ENCODE data around the gene PATJ.
"Not testable (repeated sequence)": the region's sequence is repeated elsewhere in the genome, so short reads cannot be mapped to it uniquely, and the experiment has no call there.

The PATJ gene

DNA sequence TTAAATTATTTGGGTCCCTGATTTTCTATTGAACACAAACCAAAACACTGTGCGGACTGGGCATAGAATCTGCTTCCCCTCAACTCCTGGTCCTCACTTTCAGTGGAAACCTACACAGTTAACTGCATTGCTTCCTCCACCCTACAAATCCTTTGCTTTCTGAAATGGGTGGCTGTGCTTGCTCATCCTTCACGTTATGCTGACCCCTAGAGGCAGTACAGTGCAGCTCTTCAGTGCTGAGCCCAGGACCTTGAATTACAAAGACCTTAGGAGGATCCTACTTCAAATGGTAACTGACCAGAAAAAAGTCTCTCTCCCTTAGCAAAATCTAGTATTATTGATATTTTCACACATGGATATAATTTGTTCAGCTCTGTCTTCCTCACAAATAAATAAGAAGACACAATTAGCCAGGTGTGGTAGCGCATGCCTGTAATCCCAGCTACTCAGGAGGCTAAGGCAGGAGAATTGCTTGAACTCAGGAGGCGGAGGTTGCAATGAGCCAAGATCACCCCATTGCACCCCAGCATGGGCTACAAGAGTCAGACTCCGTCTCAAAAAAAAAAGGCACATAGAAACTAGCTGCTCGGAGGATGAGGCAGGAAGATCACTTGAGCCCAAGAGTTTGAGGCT lies 388.9 kb downstream of the PATJ start:
- Histone ChIP-seq H3K4me3 (ENCODE audit: low read length) (no peak overlapping the region), H3K9me3 (ENCODE audit: insufficient read depth, low read depth, low read length) (no peaks in the 10 kb centered on the region), H3K9ac (ENCODE audit: low read depth, low read length) (no peak overlapping the region), H3K4me1 (ENCODE audit: insufficient read depth, low read length) (no peaks in the 10 kb centered on the region), H3K36me3 (ENCODE audit: insufficient read depth, low read length) (peaks cover 6% of the 10 kb centered on the region), H3K27ac (ENCODE audit: low read depth, low read length) (no peak overlapping the region), H3K27me3 (ENCODE audit: insufficient read depth, low read length) (no peaks in the 10 kb centered on the region)
- WGBS, result 74% methylated on average over 6 of the region's 6 CpGs

DNA sequence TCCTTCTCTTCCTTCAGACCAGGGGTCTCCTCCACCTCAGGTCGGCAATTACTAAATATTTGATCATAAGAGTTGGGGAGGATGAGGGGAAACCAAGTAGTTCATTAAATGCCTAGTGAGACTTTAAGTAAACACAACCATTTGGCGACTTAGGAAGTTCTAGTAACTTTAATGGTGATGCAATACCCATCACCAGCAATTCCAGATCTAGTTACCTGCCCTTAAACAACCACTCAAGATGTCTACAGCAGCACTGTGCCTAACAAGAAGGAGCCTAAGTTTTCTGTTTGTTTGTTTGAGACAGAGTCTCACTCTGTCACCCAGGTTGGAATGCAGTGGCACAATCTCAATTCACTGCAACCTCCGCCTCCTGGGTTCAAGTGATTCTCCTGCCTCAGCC lies 395.7 kb downstream of the PATJ start:
- H3K9ac ChIP-seq (ENCODE audit: low read depth, low read length), result no peak overlapping the region
- no peak overlapping the region for H3K4me3 ChIP-seq (ENCODE audit: low read length)
- H3K4me1 ChIP-seq (ENCODE audit: insufficient read depth, low read length), result peaks cover 12% of the 10 kb centered on the region
- H3K27ac ChIP-seq (ENCODE audit: low read depth, low read length), result no peak overlapping the region
- H3K27me3 ChIP-seq (ENCODE audit: insufficient read depth, low read length), result no peaks in the 10 kb centered on the region
- WGBS, result 70% methylated on average over 2 of the region's 3 CpGs
- no peaks in the 10 kb centered on the region for H3K9me3 ChIP-seq (ENCODE audit: insufficient read depth, low read depth, low read length)
- no peaks in the 10 kb centered on the region for H3K36me3 ChIP-seq (ENCODE audit: insufficient read depth, low read length)

DNA sequence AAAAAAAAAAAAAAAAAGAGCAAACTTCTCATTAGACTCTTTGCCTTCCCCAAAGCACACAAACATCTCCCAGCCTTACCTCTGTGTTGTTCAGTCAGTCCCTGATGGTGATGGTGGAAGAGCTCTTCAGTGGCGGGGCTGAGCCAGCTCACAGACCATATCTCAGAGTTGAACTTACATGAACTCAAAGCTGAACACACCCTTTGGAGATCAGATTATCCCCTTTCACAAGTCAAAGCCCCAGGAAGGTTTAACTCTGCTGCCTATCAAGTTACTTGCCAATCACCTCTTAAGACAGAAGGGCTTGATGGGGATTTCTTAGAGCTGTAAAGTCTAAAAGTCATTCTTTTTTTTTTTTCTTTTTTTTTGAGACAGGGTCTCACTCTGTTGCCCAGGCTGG lies 397.1 kb downstream of the PATJ start:
- H3K27ac ChIP-seq (ENCODE audit: low read depth, low read length), result no peak overlapping the region
- WGBS, result 100% methylated on average over 1 of the region's 1 CpG

DNA sequence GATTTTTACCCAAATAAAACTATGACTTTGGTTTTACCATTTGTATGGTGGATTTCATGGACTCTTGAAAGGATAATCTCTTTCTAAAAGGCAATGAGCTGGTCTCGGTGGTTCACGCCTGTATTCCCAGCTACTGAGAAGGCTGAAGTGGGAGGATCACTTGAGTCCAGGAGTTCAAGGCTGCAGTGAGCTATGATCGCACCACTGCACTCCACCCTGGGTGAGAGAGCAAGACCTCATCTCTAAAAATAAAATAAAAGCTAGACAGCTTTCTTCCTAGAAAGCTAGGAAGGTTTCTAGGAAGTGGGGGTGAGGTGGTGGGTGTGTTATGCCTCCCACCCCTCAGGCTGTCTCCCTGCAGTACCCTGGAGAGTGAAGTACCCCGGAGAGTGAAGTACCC lies 398.4 kb downstream of the PATJ start:
- Histone ChIP-seq H3K9ac (ENCODE audit: low read depth, low read length) (no peak overlapping the region), H3K4me1 (ENCODE audit: insufficient read depth, low read length) (peaks cover 13% of the 10 kb centered on the region), H3K27ac (ENCODE audit: low read depth, low read length) (no peak overlapping the region), H3K9me3 (ENCODE audit: insufficient read depth, low read depth, low read length) (no peaks in the 10 kb centered on the region), H3K4me3 (ENCODE audit: low read length) (no peak overlapping the region), H3K27me3 (ENCODE audit: insufficient read depth, low read length) (no peaks in the 10 kb centered on the region), H3K36me3 (ENCODE audit: insufficient read depth, low read length) (no peaks in the 10 kb centered on the region)
- WGBS, result 87% methylated on average over 4 of the region's 4 CpGs

More for the DNA sequence above, 397.1 kb downstream of the PATJ start:
- no peaks in the 10 kb centered on the region for H3K9me3 ChIP-seq (ENCODE audit: insufficient read depth, low read depth, low read length)
- H3K4me1 ChIP-seq (ENCODE audit: insufficient read depth, low read length), result peaks cover 13% of the 10 kb centered on the region
- H3K27me3 ChIP-seq (ENCODE audit: insufficient read depth, low read length), result no peaks in the 10 kb centered on the region
- H3K36me3 ChIP-seq (ENCODE audit: insufficient read depth, low read length), result no peaks in the 10 kb centered on the region
- H3K4me3 ChIP-seq (ENCODE audit: low read length), result no peak overlapping the region
- no peak overlapping the region for H3K9ac ChIP-seq (ENCODE audit: low read depth, low read length)

DNA sequence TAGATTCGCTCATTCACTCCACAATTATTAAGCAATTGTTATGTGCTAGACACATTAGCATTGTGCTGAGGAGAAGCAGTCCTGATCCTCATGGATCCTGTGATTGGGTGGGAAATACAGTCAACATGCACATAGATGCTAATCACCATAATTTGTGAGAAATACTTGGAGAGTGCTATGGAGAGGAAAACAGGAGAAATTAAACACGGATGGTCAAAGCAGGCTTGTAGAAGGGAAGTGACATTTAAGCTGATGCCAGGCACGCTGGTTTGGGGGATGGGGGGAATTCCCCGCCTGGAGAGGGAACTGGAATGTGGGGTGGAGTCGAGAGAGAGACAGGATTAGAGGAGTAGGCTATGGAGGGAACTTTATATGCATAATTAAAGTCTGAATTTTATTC lies 400.2 kb downstream of the PATJ start:
- peaks cover 13% of the 10 kb centered on the region for H3K4me1 ChIP-seq (ENCODE audit: insufficient read depth, low read length)
- no peaks in the 10 kb centered on the region for H3K27me3 ChIP-seq (ENCODE audit: insufficient read depth, low read length)
- H3K36me3 ChIP-seq (ENCODE audit: insufficient read depth, low read length), result no peaks in the 10 kb centered on the region
- H3K4me3 ChIP-seq (ENCODE audit: low read length), result no peak overlapping the region; the same call in 1 of the 2 replicates
- 6% methylated on average over 4 of the region's 5 CpGs for WGBS
- no peaks in the 10 kb centered on the region for H3K9me3 ChIP-seq (ENCODE audit: insufficient read depth, low read depth, low read length)
- H3K27ac ChIP-seq (ENCODE audit: low read depth, low read length), result peak overlapping the region; percentile 19; the same call in 1 of the 2 replicates
- no peak overlapping the region for H3K9ac ChIP-seq (ENCODE audit: low read depth, low read length)

DNA sequence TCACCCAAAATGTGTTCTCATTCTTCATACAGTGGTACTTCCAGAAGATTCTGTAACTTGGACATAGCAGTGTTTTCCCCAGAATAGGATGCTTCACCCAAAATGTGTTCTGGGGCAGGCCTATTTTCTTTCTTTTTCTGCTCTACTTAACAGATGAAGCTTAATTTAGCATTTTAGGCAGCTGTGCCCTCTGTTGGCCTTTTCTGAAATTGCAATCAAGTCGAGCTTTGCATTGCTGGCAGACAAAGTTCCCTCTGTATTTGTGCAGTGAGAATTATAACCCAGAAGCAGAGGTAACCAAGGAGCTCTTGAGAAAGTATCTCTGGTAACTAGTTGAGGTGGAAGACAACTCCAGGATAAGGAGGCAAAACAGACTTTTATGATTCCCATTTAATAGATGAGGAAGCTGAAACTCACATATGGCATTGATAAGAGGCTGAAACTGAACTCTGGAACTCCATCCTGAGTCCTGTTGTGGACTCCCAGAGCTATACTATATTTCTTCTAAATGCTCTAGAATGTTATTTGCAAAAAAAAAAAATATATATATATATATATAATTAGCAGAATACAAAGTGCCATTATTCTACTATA lies 402.1 kb downstream of the PATJ start:
- Histone ChIP-seq H3K9ac (ENCODE audit: low read depth, low read length) (no peak overlapping the region), H3K27ac (ENCODE audit: low read depth, low read length) (no peak overlapping the region)

DNA sequence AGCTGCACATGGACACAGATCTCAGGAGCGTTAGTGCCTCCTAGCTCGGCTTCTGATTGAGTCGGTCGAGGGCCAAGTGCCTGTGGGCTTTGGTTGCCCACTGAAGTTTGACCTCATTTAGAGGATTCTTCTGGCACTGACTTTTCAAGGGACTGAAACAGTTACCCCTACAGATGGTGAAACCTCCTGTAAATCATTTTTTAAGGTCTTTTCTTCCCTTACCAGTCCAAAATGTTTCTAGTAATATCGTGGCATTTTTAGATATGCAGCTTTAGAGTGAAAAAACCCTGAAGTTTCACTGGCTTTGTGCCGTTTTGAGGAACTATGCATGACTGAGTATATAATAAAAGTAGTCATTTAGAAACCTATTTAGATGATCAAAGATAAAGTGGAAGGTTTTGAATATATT lies 417.7 kb downstream of the PATJ start:
- H3K9ac ChIP-seq (ENCODE audit: low read depth, low read length), result no peak overlapping the region
- no peak overlapping the region for H3K27ac ChIP-seq (ENCODE audit: low read depth, low read length)
- no peak overlapping the region for H3K4me3 ChIP-seq (ENCODE audit: low read length)
- H3K36me3 ChIP-seq (ENCODE audit: insufficient read depth, low read length), result peaks cover 3% of the 10 kb centered on the region; the same call in 1 of the 2 replicates
- H3K27me3 ChIP-seq (ENCODE audit: insufficient read depth, low read length), result no peaks in the 10 kb centered on the region
- 91% methylated on average over 6 of the region's 6 CpGs for WGBS
- no peaks in the 10 kb centered on the region for H3K4me1 ChIP-seq (ENCODE audit: insufficient read depth, low read length)
- H3K9me3 ChIP-seq (ENCODE audit: insufficient read depth, low read depth, low read length), result no peaks in the 10 kb centered on the region

More for the DNA sequence above, 402.1 kb downstream of the PATJ start:
- Histone ChIP-seq H3K4me1 (ENCODE audit: insufficient read depth, low read length) (peaks cover 13% of the 10 kb centered on the region), H3K36me3 (ENCODE audit: insufficient read depth, low read length) (peaks cover 8% of the 10 kb centered on the region), H3K27me3 (ENCODE audit: insufficient read depth, low read length) (no peaks in the 10 kb centered on the region), H3K9me3 (ENCODE audit: insufficient read depth, low read depth, low read length) (no peaks in the 10 kb centered on the region), H3K4me3 (ENCODE audit: low read length) (no peak overlapping the region)
- 17% methylated on average over 1 of the region's 1 CpG for WGBS

DNA sequence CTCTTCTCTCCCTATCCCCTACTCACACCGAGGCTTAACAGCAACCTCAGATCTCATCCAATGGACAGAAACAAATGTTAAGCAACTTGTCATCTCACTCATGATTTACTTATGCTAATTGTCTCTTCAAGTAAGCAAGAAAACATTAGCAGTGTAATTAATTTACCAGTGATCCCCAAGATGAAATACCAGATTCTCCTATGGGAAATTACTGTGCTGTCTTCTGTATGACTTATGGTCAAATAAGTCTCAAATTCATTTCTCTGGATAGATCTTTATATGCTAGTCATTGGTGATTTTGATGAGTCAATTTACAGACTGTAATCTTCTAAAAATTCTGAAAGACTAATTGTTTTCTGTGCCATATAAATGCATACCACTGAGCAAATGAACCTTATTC lies 419.4 kb downstream of the PATJ start:
- H3K9ac ChIP-seq (ENCODE audit: low read depth, low read length), result no peak overlapping the region
- no peaks in the 10 kb centered on the region for H3K9me3 ChIP-seq (ENCODE audit: insufficient read depth, low read depth, low read length)
- H3K4me3 ChIP-seq (ENCODE audit: low read length), result no peak overlapping the region
- no peak overlapping the region for H3K27ac ChIP-seq (ENCODE audit: low read depth, low read length)
- H3K4me1 ChIP-seq (ENCODE audit: insufficient read depth, low read length), result no peaks in the 10 kb centered on the region
- no peaks in the 10 kb centered on the region for H3K27me3 ChIP-seq (ENCODE audit: insufficient read depth, low read length)
- WGBS, result 95% methylated on average over 1 of the region's 1 CpG
- H3K36me3 ChIP-seq (ENCODE audit: insufficient read depth, low read length), result peaks cover 3% of the 10 kb centered on the region; the same call in 1 of the 2 replicates

DNA sequence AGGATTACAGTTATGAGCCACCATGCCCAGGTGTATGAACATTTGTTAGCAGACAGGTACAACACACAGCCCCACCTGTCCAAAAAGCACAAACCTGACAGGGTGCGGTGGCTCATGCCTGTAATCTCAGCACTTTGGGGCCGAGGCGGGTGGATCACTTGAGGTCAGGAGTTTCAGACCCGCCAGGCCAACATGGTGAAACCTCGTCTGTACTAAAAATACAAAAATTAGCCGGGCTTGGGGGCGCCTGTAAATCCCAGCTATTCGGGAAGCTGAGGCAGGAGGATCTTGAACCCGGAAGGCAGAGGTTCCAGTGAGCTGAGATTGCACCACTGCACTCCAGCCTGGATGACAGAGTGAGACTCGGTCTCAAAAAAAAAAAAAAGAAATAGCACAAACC lies 428.1 kb downstream of the PATJ start:
- H3K4me3 ChIP-seq (ENCODE audit: low read length); H3K4me1 ChIP-seq (ENCODE audit: insufficient read depth, low read length); H3K9ac ChIP-seq (ENCODE audit: low read depth, low read length); H3K36me3 ChIP-seq (ENCODE audit: insufficient read depth, low read length); H3K9me3 ChIP-seq (ENCODE audit: insufficient read depth, low read depth, low read length); H3K27ac ChIP-seq (ENCODE audit: low read depth, low read length); H3K27me3 ChIP-seq (ENCODE audit: insufficient read depth, low read length): not testable (repeated sequence)
- WGBS, result 92% methylated on average over 10 of the region's 10 CpGs

DNA sequence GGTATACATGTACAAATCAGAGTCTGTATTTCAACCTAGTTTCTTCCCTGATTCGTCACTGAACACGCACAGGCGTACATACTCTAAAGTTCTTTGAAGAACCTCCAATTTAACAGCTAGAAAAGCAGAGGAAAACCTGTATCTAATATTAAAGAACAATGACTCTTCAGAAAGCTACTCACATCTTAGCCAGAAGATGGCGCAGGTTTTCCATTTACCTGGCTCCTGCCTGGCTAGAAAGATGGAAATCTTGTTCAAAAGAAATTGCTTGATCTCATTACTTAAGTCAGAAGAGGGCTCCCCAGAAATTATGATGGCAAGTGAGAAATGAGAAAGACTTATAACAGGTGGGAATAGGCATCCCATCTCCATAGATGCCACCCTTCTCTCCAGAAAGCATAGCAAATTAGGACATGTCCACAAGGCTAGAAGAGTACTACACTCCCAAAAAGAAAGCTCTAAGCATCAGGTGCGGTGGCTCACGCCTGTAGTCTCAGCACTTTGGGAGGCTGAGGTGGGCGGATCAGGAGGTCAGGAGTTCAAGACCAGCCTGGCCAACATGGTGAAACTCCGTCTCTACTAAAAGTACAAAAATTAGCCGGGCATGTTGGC lies 433.4 kb downstream of the PATJ start:
- Histone ChIP-seq H3K4me1 (ENCODE audit: insufficient read depth, low read length) (peaks cover 23% of the 10 kb centered on the region), H3K9me3 (ENCODE audit: insufficient read depth, low read depth, low read length) (no peaks in the 10 kb centered on the region), H3K27ac (ENCODE audit: low read depth, low read length) (no peak overlapping the region), H3K36me3 (ENCODE audit: insufficient read depth, low read length) (no peaks in the 10 kb centered on the region), H3K27me3 (ENCODE audit: insufficient read depth, low read length) (no peaks in the 10 kb centered on the region), H3K4me3 (ENCODE audit: low read length) (no peak overlapping the region), H3K9ac (ENCODE audit: low read depth, low read length) (no peak overlapping the region)
- 55% methylated on average over 9 of the region's 9 CpGs for WGBS

DNA sequence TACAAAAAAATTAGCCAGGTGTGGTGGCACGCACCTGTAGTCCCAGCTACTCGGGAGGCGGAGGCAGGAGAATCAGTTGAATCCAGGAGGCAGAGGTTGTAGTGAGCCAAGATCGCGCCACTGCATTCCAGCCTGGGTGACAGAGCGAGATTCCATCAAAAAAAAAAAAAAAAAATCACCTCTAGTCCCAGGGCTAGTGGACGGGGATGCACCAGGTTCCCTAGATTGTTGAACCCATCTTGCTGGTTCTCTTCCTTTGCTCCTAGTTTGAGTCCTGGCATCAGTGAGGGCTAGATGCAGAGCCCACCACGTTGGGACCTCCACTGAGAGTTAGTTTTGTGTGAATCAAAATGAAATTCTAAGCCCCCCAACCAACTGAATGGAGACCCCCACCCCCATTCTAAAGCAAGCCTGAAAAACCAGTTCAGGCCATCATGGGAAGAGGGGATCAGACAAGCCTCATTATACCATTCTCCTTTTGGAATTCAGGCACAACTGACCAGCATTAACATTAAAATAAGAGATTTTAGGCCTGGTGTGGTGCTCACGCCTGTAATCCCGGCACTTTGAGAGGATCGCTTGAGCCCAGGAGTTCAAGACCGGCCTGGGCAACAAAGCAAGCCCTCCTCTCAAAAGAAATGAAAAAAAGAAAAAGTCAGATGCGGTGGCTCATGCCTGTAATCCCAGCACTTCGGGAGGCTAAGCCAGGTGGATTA lies 434.5 kb downstream of the PATJ start:
- Histone ChIP-seq H3K27ac (ENCODE audit: low read depth, low read length) (peak overlapping the region; percentile 76; the same call in 1 of the 2 replicates), H3K27me3 (ENCODE audit: insufficient read depth, low read length) (no peaks in the 10 kb centered on the region), H3K4me1 (ENCODE audit: insufficient read depth, low read length) (peaks cover 33% of the 10 kb centered on the region), H3K9me3 (ENCODE audit: insufficient read depth, low read depth, low read length) (no peaks in the 10 kb centered on the region), H3K4me3 (ENCODE audit: low read length) (no peak overlapping the region), H3K36me3 (ENCODE audit: insufficient read depth, low read length) (no peaks in the 10 kb centered on the region), H3K9ac (ENCODE audit: low read depth, low read length) (no peak overlapping the region)
- 81% methylated on average over 12 of the region's 14 CpGs for WGBS

Measured in HUES64 (cell line).